ENCODE measurements around the gene GABPB2. TPM values are rescaled to one million over a fixed set of nuclear protein-coding genes. Genes with fewer than 3 reads are reported as not detected.
A peak's percentile ranks its signal among the peaks of the same experiment; 100 is the strongest.

Gene GABPB2
- total and polyA plus RNA-seq, 2 of the 13 experiments (the other 11 are each of a cell fraction or from before 2014, with no cell fraction given), result 0.09 TPM; not detected in 1

GRCh38 chr1:151124763-151125403, 54.3 kb downstream of the GABPB2 start (continued):
- TF ChIP-seq ZBTB40 (IDR thresholded peaks at IDR 0.05) (no peak), ZBTB40 (CRISPR knock-in tag; IDR thresholded peaks at IDR 0.05) (no peak), SOX5 (CRISPR knock-in tag; IDR thresholded peaks at IDR 0.05; ENCODE audit: borderline replicate concordance) (peak; percentile 63; the same call in 1 of the 2 replicates), ZBTB1 (CRISPR knock-in tag; IDR thresholded peaks at IDR 0.05; ENCODE audit: borderline replicate concordance) (no peak), SAP130 (CRISPR knock-in tag; IDR thresholded peaks at IDR 0.05; ENCODE audit: low read depth) (peak; percentile 58), HMG20A (CRISPR knock-in tag; IDR thresholded peaks at IDR 0.05; ENCODE audit: borderline replicate concordance) (peak; percentile 26; the same call in 1 of the 2 replicates), FOXA1 (IDR thresholded peaks at IDR 0.05) (no peak), FOXA1 (CRISPR knock-in tag; IDR thresholded peaks at IDR 0.05) (0 out of 2 replicates have a peak, but pooled peaks have one; percentile 7), CBX5 (CRISPR knock-in tag; IDR thresholded peaks at IDR 0.05; ENCODE audit: borderline replicate concordance) (no peak), ZNF34 (CRISPR knock-in tag; IDR thresholded peaks at IDR 0.05; ENCODE audit: borderline replicate concordance) (no peak), CEBPG (CRISPR knock-in tag; IDR thresholded peaks at IDR 0.05) (no peak), MYC (CRISPR knock-in tag; IDR thresholded peaks at IDR 0.05; ENCODE audit: borderline replicate concordance) (peak; percentile 44; the same call in 1 of the 2 replicates), EP300 (IDR thresholded peaks at IDR 0.05; ENCODE audit: low read depth in 2 of 2, low read length in 2 of 2) (0 out of 4 replicates have a peak, but pooled peaks of 1 of the 2 experiments have one; percentile 9), EP300 (CRISPR knock-in tag; IDR thresholded peaks at IDR 0.05; ENCODE audit: borderline replicate concordance) (no peak), HDAC2 (CRISPR knock-in tag; IDR thresholded peaks at IDR 0.05) (0 out of 2 replicates have a peak, but pooled peaks have one; percentile 34), SOX6 (IDR thresholded peaks at IDR 0.05) (no peak), SOX6 (CRISPR knock-in tag; IDR thresholded peaks at IDR 0.05) (peak; percentile 64)
